GM18907 (cell line): ENCODE measurements around the gene IGDCC3.
"Not testable (repeated sequence)": the region's sequence is repeated elsewhere in the genome, so short reads cannot be mapped to it uniquely, and the experiment has no call there.

Experiments
- ATAC-seq: cut with Tn5 transposase; IDR thresholded peaks from one replicate; pipeline ENCODE4 v1.9.1; 2021; ENCODE audit warnings: mild to moderate bottlenecking, moderate library complexity; ENCODE audit not compliant: unreplicated experiment

IGDCC3 gene

GRCh38 chr15:65371976-65372786, 5.6 kb downstream of the IGDCC3 start:
- no peak for ATAC-seq

- no peak for ATAC-seq
Observed at GRCh38 chr15:65370885-65371284, 6.9 kb downstream of the IGDCC3 start.

GRCh38 chr15:65369651-65370050, 8.2 kb downstream of the IGDCC3 start:
- ATAC-seq: no peak

- ATAC-seq: no peak
Observed at GRCh38 chr15:65369212-65369547, 8.6 kb downstream of the IGDCC3 start.

GRCh38 chr15:65368302-65369211, 9.2 kb downstream of the IGDCC3 start:
- no peak for ATAC-seq

GRCh38 chr15:65366122-65366892, 11.5 kb downstream of the IGDCC3 start:
- no peak for ATAC-seq

- ATAC-seq: no peak
Observed at GRCh38 chr15:65365229-65365628, 12.6 kb downstream of the IGDCC3 start.

GRCh38 chr15:65363766-65364165, 14.0 kb downstream of the IGDCC3 start:
- ATAC-seq: no peak

GRCh38 chr15:65363306-65363705, 14.5 kb downstream of the IGDCC3 start:
- no peak for ATAC-seq

- no peak for ATAC-seq
Observed at GRCh38 chr15:65362491-65362890, 15.3 kb downstream of the IGDCC3 start.

GRCh38 chr15:65361708-65362459, 15.9 kb downstream of the IGDCC3 start:
- no peak for ATAC-seq

- ATAC-seq: no peak
Observed at GRCh38 chr15:65360506-65360905, 17.3 kb downstream of the IGDCC3 start.

GRCh38 chr15:65355988-65356353, 21.8 kb downstream of the IGDCC3 start:
- ATAC-seq: no peak

- no peak for ATAC-seq
Observed at GRCh38 chr15:65355173-65355987, 22.4 kb downstream of the IGDCC3 start.

- no peak for ATAC-seq
Observed at GRCh38 chr15:65354835-65355172, 23.0 kb downstream of the IGDCC3 start.

GRCh38 chr15:65351972-65352371, 25.8 kb downstream of the IGDCC3 start:
- ATAC-seq: not testable (repeated sequence)

GRCh38 chr15:65349338-65349737, 28.5 kb downstream of the IGDCC3 start:
- ATAC-seq: no peak

GRCh38 chr15:65347756-65348155, 30.0 kb downstream of the IGDCC3 start:
- ATAC-seq: not testable (repeated sequence)

GRCh38 chr15:65346856-65347598, 30.8 kb downstream of the IGDCC3 start:
- ATAC-seq: no peak
